ENCODE measurements around the gene RCBTB2.

The RCBTB2 gene

DNA sequence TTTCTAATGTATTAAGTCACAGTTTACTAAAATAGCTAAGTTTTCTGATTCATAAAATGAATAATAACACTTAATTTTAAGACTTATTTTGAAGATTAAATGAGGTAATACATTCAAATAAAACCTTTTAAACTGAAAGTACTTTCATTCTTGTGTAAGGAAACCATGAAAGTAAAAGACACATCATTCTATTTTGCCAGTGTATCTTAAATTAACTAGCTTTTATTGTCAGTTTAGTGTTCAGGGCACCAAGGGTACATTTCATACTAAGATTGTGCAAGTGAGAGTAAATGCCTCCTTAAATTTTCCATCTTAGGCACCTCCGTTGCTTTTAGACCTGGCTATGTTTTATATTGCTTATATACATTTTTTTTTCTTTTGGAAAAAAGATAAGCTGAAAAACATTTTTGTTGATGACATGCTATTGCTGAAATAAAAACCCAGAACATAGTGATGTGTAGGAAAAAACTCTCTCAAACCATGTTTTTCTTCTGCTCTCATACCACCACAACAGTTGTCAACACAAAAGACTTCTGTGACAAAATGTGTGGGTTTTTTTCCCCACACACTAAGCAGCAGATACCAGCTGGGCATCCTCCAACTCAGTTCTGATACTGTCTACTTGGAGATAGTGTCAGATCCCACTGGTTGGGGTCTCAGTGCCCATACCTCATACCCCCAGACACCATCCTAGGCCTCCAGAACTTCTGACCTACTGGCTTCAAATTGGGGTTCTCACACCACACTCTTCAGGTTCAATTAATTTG is 89.3 kb downstream of the RCBTB2 start:
- DNase-seq: no peak
